ENCODE measurements around the gene NABP1.

- TF ChIP-seq POLR2A (IDR thresholded peaks at IDR 0.05) (no peak), CTCF (IDR thresholded peaks at IDR 0.05) (no peak)
These were observed 32.5 kb downstream of the NABP1 start for GRCh38 chr2:191710411-191710900.

Data from esophagus squamous epithelium (tissue), 4 donors.